ENCODE data around the gene ENTREP3. TPM values are rescaled to one million over a fixed set of nuclear protein-coding genes. Genes with fewer than 3 reads are reported as not detected.

The ENTREP3 gene
- total RNA-seq, 4 donors from 2014 or later, result 5.8 to 20.7 (median 15.4) TPM

DNA sequence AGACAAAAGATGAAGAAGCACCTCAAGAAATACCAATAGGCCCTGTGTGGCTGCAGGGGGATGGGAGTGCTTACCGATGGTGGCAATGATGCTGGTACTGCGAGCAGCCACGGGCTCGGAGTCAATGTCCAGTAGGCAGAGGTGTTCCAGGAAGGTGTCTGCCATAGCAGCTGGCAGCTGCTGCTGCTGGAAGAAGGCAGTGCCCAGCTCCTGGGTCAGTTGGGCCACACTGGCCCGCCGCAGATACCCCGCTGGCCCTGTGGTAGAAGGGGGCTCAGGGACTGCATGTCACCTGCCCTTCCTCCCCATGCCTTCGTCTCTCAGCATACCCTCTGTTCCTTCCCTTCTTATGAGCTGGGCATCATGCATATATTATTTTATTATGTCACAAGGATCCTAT, 44.7 kb upstream of the ENTREP3 start:
- Histone ChIP-seq H3K27me3 (no peaks in the 10 kb centered on the region), H3K36me3 (no peaks in the 10 kb centered on the region), H3K4me1 (no peaks in the 10 kb centered on the region), H3K4me3 (peak overlapping the region in 1 of 4 donors; percentile 20), H3K27ac (peak overlapping the region in 2 of 4 donors; percentile 43 to 75), H3K9me3 (no peaks in the 10 kb centered on the region)
- no peak for DNase-seq
- TF ChIP-seq POLR2A (IDR thresholded peaks at IDR 0.05), result no peak
- TF ChIP-seq, protein P1, sequence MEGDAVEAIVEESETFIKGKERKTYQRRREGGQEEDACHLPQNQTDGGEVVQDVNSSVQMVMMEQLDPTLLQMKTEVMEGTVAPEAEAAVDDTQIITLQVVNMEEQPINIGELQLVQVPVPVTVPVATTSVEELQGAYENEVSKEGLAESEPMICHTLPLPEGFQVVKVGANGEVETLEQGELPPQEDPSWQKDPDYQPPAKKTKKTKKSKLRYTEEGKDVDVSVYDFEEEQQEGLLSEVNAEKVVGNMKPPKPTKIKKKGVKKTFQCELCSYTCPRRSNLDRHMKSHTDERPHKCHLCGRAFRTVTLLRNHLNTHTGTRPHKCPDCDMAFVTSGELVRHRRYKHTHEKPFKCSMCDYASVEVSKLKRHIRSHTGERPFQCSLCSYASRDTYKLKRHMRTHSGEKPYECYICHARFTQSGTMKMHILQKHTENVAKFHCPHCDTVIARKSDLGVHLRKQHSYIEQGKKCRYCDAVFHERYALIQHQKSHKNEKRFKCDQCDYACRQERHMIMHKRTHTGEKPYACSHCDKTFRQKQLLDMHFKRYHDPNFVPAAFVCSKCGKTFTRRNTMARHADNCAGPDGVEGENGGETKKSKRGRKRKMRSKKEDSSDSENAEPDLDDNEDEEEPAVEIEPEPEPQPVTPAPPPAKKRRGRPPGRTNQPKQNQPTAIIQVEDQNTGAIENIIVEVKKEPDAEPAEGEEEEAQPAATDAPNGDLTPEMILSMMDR (IDR thresholded peaks at IDR 0.05), result no peak

DNA sequence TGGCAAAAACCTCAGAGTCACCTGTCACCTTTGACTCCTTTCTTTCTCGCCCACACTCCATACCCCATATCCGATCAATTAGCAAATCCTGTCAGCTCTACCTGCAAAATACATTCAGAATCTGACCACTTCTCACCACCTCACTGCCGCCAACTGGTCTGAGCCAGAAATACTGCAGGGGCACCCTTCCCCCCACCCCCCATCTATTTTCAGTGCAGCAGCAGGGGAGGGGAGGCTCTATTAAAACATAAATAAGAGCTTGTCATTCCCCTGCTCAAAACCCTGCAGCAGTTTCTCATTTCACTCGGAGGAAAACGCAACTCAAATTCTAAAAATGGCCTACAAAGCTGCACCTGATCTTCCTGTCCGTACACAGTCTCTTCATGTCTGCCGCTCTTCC, 42.1 kb upstream of the ENTREP3 start:
- Histone ChIP-seq H3K27me3 (no peaks in the 10 kb centered on the region), H3K9me3 (no peaks in the 10 kb centered on the region), H3K36me3 (no peaks in the 10 kb centered on the region), H3K4me1 (no peaks in the 10 kb centered on the region), H3K27ac (no peak overlapping the region), H3K4me3 (no peak overlapping the region)
- no peak for TF ChIP-seq POLR2A (IDR thresholded peaks at IDR 0.05)
- TF ChIP-seq, protein P1 (IDR thresholded peaks at IDR 0.05), result no peak
- no peak for DNase-seq

DNA sequence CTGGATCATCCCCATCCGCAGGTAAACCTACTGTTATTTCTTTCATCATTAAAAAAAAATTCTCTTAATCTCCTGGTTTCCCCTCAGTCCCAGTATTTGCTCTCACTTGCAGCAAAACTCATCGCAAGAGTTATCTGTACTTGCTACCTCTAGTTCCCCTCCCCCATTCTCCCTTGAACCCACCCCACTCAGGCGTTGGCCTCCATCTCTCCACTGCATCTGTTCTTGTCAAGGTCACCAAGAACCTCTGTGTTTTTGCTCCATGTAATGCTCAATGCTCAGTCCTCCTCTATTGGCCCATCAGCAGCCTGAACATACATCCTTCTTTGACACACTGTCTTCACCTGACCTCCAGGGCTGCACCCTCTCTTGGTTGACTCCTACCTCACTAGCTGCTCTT, 41.4 kb upstream of the ENTREP3 start:
- Histone ChIP-seq H3K4me3 (no peak overlapping the region), H3K4me1 (no peaks in the 10 kb centered on the region), H3K36me3 (no peaks in the 10 kb centered on the region), H3K27me3 (no peaks in the 10 kb centered on the region), H3K9me3 (no peaks in the 10 kb centered on the region), H3K27ac (no peak overlapping the region)
- DNase-seq, result no peak
- TF ChIP-seq, protein P1 (IDR thresholded peaks at IDR 0.05), result no peak
- no peak for TF ChIP-seq POLR2A (IDR thresholded peaks at IDR 0.05)

DNA sequence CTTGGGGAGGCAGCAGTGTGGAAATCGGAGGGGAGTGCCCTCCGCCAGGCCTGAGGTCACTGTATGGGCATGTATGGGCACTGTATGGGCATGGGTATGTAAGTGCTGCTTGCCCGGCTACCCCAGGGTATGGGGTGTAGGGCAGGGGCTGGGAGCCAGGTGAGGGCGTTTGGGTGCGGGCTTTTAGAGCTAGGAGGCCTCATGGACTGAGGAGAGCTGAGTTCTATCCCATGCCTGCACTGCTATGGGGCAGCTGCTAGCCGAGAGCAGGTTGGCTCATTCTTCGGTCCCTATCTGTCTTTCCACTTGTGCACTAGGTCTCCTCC, 40.6 kb upstream of the ENTREP3 start:
- no peaks in the 10 kb centered on the region for H3K9me3 ChIP-seq
- no peak for TF ChIP-seq POLR2A (IDR thresholded peaks at IDR 0.05)
- TF ChIP-seq, protein P1 (IDR thresholded peaks at IDR 0.05), result no peak
- no peaks in the 10 kb centered on the region for H3K27me3 ChIP-seq
- H3K4me3 ChIP-seq, result no peak overlapping the region
- H3K4me1 ChIP-seq, result no peaks in the 10 kb centered on the region
- H3K36me3 ChIP-seq, result no peaks in the 10 kb centered on the region
- H3K27ac ChIP-seq, result no peak overlapping the region
- no peak for DNase-seq

DNA sequence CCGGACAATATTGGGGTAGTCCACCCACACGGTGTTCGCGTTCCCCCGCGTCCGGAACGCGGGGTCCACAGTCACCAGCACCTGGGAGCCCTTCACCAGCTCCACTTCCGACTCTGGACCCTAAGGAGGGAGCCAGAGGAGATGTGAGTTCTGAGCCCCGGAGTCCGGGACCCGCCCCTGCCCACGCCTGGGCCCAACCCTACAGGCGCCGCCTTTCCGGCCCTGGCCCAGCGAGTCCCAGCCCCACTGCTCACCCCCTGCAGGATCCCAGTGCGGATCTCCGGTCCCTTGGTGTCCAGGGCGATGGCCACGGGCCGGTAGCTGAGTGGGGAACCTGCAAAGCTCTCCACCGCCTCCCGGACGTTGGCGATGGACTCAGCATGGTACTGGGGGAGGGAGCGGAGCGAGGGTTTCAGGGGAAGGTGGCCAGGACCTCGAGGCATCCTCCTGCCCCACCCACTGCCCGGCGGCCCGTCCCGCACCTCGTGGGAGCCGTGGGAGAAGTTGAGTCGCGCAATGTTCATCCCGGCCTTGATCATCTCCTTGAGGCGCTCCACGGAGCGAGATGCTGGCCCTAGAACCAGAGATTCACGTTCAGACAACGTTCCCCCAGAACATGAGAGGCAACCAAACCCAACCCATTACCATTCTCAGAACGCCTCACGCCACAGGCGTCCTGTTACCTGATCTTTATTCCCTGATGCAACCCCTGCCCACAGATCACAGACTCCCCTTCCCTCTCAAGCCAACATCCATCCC, 40.1 kb upstream of the ENTREP3 start:
- H3K27me3 ChIP-seq, result no peaks in the 10 kb centered on the region
- H3K36me3 ChIP-seq, result no peaks in the 10 kb centered on the region
- H3K9me3 ChIP-seq, result no peaks in the 10 kb centered on the region
- no peak for DNase-seq
- TF ChIP-seq POLR2A (IDR thresholded peaks at IDR 0.05), result no peak
- TF ChIP-seq, protein P1 (IDR thresholded peaks at IDR 0.05), result no peak
- no peak overlapping the region for H3K27ac ChIP-seq
- peak overlapping the region in 1 of 4 donors; percentile 18 for H3K4me3 ChIP-seq
- no peaks in the 10 kb centered on the region for H3K4me1 ChIP-seq
